T1000 (cell line): ENCODE data around the gene TCERG1L.

Source experiments
- DNase-seq: peaks from one replicate; lab custom pipeline; 2025; ENCODE audit warnings: mixed read lengths; lab: John Stamatoyannopoulos, UW

TCERG1L gene

DNA sequence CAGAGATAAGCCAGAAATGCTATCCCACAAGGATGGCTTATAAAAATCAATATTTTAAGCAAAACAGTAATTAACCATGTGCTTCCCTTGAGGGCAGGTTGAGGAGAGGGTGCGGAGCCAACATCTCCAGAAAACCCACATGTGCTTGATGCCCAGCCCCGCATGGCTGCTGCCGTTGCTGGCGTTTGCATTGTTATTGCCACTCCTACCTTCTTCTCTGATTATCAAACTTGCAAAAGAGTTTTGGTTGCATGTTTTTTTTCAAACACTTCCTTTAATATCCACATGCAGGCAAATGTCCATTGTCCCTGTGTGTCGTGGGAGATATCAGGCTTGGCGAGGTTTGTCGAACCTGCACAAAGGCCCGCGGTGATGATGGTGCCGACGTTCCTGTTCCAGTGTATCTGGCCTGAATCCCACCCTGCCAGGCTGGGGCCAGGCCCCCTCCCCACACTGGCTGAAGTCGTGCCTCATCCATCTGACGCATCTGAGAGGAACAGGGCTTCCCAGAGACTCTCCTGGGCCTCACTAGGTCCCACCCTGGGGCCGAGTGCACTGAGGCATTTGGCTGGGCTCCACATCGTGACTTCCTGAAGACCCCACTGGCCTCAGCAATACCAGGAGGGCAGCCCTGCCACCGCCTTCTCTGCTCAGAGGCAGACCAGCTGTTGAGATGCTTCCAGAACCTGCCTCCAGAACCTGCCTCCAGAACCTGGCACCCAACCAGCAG, 40.9 kb downstream of the TCERG1L start:
- DNase-seq = no peak

DNA sequence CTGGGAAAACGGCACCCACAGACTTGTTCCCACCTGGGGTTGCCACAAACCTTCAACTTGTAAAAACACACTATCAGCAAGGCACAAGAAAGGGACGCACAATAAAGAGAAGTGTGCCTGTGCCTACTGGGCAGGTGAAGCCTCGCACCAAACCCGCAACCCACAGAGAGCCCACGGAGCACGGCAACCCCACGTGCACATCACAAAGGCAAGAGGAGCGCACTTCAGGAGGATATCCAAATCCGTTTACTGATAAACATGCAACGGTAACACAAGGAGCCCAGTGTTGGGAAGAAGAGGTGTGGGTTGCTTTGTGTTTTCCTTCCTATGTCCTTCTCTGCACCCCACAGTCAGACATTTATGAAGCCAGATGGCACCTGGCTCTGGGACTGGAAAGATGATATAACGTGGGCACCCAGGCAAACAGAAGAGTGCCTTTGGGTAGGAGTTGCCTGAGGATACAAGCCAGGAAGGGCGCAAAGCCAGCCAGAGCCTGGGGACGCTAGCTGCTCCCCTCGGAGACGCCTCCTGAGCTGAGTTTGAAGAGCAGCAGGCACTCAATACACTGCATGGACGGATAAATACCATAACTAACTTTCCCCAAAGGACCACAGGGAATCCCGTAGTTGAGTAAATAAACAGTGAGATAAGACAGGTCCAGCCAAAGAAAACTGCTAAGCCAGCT, 41.6 kb downstream of the TCERG1L start:
- no peak for DNase-seq

DNA sequence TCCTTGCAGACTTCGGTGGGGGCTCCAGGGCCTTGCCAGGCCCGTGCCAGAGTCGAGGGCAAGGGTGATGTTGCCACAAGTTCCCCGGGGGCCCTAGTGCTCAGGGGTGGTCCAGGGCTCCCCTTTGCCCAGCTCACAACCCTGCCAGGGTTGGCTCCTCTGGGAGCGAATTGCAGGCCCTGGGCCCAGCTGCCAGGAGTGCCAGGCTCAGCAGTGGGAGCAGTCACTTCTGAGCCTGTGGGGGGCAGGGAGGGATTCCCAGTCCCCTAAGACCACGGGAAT, 43.8 kb downstream of the TCERG1L start:
- DNase-seq = no peak

DNA sequence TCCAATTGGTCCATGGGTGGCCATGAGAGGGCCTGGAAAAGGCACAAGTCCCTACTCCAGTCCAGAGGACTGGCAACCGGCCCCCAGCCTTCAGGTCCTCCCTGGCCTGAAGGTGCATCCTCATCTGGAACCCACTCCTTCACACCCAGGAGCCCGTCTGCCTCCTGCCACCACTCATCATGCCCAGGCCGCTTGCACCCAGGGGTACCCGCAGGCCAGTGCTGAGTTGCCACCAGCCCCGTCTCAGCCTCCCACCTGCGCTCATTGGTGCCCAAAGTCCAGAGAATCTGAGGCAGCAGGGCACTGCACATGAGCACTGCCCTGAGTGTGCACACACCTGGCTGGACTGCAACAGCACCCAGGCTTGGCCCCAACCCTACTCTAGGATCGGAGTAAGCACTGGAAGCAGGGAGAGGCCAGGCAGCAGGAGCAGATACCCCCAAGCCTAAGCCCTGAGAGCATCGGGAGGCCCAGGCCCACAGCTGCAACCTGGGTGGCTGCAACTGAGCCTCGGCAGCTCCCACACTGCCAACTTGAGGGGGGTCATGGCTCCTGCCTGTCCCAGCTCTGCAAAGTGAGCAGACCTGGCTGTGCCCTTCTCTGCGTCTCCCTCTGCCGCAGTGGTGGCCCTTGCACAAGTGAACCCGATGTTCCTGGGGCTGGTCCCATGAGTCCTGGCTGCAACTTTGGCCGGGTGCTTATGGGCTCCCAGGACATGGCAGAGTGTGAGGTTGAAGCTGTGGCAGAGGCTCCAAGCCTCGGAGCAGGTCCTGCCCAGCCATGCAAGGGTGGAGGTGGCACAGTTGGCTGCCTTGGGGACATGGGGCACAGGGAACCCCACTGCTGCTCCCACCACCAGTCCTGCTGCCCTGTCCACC, 44.3 kb downstream of the TCERG1L start:
- no peak for DNase-seq

DNA sequence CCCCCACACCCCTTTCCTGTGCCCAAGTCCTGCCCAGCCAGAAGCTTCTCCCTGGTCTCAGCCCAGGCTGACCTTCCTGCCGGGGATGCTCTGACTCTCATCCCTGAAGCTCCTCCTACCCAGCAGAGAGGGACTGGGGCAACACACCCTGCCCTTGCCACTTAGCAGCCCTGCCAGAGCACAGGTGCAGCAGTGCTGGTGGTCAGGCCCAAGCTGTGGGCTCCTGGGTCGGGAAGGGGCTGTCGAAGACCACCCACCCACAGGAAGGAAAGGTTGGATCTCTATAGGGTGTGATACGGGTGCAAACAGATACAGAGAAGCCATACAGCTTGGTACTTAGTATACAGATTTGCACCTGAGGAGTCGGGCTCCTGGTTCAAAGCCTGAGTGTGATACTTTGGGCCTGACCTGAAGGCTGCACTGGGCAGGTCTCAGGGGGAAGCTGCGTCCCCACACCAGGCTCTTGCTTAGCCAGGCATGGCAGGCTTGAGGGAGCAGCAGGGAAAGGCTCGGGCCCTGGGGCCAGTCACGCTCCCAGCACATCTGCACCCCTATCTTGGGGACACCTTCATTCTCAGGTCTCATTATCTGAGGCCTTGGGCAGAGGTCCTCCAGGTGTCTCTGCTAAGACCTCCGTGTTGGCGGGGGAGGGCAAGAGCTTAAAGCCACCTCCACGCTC, 47.3 kb downstream of the TCERG1L start:
- DNase-seq = no peak

DNA sequence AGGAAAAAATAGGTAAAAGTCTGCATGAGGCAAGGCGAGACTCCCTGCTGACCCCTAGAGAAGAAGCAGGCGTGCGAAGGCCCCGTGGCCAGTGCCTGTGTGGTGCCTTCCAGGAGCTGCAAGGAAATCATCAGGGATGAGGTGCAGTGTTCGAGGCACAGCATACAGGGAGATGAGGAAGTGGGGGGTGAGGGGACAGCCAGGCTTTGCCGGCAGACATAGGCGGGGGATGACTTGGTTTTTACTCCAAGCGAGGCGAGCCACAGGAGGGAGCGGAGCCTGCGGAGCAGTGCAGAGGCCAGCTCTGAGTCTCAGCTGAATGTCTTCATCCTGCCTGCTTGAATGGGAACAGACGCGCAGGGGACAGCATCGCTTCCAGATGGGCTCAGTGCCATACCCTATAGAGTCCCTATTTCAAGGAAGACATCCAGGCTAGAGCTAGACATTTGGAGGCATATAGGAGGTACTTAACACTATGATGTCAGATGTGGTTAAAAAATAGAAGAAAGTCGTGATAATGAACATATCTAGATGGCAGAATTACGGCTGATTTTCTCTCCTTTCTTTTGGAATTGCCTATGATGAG, 49.5 kb downstream of the TCERG1L start:
- DNase-seq = no peak

DNA sequence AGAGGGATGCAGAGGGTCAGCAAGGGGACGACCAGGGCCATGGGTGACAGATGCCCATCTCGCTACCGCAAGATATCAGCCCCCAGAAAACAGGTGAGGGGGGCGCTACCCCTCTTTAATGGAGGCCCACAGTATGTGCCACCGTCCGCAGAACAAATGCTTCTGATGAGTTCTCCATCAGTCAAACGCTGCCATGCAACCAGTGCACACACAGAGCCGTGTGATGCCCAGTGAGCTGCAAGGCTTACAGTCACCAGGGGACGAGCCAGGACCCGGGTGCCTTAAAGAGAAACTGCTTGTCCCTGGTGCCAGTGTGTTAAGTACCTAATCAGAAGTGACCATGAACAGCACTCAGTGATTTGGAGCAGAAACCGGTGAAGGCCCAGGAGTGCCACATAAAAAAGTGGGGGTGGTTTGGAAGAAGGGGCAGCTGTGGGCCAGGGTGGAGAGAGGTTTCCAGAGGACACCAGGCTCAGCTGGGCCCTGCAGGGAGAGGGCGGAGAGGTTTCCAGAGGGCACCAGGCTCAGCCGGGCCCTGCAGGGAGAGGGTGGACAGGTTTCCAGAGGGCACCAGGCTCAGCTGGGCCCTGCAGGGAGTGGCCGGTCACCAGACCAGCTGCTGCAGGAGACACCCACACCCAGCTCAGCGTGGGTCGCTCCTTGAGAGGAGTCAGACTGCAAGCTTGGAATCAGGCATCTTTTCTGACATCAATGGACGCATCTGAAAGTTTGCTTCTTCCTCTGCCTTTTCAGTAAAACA, 50.9 kb downstream of the TCERG1L start:
- DNase-seq = no peak

DNA sequence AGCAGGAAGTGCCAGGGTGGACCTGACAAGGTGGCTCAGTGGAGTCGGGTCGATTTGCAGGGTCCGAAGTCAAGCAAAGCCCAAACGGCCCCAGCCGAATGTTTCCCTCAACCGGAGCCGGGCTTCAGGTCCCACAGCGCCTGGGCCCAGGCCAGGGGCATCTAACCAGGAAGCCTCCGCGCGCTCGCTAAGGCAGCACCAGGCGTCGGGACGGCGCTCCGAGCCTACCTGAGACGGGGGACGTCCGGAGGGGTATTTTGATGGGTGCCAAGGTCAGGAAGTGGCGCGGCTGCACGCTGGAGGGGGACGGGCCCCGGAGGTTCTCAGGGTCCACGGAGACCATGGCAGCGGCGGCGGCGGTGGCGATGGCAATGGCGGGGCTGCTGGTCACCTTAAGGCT, 51.5 kb downstream of the TCERG1L start:
- no peak for DNase-seq

DNA sequence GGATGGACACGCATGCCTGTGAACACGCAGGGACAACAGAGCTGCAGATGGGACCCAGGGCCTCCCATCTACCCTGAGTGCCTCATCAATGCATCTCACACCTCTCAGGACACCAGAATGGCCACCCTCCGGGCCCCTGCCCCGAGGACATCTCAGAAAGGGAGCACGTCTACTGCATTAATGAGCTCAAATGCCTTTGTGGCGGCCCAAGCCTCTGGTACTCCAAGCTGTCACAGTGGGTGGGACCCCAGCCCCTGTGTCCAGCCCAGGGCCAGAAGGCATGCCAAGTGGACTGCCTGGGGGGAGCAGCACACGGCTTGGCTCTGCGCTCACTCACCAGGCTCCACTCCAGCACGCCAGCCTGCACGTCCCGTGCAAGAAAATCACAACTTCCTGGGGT, 52.0 kb downstream of the TCERG1L start:
- DNase-seq = no peak

DNA sequence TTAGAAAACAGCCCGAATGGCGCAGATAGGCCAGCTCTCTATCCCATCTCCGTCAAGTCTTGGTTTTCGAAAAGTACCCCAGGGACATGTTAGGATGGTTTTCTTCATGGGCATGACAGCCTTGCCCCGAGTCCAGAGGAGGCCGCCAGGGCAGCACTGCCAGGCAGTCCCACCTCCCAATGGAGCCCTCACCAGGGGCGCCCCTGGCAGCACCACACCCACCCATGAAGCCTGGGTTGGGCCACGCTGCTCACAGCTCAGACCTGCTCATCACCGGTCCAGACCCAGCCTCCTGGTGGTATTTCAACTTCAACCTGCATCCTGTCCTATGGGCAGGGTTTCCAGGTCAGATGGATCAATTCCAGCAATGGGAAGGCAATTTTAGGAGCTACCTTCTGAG, 53.3 kb downstream of the TCERG1L start:
- DNase-seq = no peak

DNA sequence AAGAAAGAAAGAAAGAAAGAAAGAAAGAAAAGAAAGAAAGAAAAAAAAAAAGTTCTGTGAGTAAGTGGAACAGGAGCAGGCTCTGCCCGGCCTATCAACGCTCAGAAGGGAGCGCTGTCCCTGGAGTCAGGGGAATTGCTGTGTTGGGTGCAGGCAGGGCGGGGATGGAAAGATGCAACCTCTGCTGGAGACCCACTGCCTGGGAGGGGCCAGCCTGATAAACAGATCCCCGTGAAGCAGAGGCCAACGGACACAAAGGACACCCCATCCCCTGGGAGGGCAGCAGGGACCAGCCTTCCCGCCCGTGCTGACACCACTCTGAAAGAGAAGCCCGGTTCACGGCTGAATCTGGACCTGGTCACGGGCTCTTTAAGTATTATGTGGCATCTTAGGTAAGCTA, 54.5 kb downstream of the TCERG1L start:
- DNase-seq = no peak

DNA sequence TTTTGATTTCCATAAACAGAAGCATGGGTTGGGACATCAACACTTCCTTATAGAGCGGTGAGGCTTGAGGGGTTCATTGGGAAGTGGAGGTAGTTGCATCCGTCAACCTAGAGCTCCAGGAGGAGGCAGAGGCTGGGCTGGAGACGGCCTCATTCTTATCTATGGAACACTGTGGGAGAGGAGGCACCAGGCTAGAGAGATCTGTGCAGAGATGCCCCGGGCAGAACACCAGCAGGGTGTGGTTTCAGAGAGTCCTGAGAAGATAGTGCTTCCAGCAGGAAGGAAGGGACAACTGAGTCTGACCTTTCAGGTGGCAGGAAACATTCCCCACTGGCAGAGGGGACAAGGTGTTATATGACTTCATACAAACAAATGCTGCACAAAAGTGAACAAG, 56.7 kb downstream of the TCERG1L start:
- DNase-seq = no peak

DNA sequence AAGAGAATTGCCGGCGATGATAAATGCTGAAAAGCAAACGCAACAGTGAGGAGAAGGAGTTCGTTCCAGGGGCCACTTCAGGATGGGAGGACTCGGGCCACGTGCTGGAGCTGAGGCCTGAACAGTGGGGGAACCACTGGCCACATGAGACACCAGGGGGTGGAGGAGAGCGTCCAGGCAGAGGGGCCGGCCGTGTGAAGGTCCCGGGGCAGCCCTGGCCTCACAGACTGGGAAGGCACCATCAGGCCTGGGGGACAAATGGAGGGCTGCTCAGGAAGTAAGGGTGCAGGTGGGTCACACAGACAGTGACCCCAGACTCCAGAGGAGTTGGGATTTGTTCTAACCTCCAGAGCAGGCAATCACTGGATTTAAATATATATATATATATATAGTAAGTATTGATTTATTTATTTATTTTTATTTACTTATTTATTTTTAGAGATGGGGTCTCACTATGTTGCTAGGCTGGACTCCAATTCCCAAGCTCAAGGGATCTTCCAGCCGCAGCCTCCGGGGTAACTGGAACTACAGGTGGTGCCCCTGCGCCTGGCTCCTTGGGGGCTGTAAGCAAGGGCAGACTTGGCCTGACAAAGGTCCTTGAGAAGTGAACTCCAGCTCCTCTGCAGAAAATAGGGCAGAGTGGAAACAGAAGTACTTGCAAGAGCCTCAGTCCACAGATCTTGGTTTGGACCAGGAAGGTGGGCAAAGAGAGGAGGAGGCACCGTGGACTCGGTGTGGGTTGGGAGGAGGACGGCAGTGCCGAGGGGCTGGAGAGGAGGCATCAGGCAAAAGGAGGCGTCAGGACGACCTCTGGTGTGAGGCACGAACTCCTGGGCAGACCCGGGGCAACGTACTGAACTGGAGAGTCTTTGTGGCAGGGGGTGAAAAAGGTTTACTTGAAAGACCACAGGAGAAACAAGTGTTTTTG, 57.3 kb downstream of the TCERG1L start:
- no peak for DNase-seq

DNA sequence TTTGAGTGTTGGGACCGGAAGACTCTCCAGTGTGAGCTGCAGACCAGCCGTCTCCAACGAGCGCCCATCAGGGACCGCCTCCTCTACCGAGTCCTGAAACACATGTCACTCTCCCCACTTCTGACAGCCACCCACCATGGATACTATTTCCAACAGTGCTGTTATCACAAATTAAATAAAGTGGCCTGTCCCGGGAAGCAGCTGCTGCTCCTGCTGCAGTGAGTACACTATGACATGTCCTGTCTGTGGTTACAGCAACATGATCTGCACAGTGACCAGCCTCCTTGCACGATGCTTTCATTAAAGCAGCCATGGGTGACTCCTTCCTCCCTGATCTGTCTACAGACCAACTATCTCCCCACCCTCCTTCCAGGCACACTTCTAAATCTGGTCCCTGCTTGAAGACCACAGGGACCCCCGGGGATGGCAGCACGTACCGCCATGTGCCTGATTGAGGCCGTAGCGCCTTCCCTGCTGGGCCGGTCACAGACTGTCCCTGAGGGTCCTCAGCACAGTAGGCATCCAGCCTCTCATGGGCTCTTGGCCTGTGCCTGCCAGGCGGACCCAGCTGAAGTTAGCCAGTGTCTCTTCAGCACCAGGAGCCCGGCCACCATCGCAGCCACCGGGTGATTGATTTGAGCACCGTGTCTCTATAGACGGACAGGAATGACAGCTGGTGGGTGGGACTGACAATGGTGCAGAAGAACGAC, 58.8 kb downstream of the TCERG1L start:
- no peak for DNase-seq

DNA sequence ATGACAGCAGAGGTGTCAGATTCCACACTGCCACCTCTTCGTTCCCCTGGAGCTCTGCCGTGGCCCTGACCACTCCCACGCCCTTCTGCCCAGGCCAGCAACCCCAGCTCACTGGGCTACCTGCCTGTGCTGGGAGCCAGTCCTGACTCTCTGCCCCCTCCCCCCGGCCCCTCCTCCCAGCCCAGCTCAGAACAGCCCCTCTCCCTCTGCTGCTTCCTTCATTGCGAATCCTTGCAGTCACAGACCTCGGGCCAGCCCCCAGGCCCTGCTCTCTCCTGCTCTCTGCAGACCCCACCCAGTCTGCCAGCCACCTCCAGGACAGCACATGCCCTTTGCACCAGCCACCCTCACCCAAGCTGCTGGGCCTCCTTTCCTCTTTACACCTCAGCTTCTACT, 60.4 kb downstream of the TCERG1L start:
- DNase-seq = no peak

DNA sequence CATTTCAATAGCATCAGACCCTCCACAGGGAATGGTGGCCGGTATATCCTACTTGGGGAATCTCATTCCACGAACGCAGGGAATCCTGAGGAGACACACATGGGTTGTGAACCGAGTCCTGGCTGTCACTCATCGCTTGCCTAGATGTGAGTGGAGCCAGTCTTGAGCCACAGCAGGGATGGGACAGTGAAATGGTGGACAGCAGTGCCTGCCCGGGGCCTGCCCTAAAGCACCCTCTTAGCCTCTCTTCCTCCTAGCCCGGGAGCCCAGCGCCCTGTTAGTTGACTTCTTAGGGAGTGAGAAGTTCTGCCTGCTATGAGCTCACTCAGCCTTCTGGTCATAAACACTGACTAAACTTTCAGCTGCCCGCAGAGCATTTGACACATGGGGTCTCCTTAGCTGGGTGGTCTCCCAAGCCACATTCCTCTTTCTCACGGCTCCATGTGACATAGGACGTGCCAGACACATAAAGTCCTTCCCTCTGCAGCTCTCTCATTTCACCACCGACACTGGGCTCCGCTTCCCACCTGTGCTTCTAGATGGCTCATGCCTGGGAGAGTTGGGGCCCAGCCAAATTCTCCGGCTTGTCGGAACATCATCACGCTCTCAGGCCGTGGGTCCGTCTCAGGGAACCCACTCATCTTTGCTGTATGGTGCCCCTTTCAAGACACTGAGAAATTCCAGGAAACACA, 60.9 kb downstream of the TCERG1L start:
- DNase-seq = no peak

DNA sequence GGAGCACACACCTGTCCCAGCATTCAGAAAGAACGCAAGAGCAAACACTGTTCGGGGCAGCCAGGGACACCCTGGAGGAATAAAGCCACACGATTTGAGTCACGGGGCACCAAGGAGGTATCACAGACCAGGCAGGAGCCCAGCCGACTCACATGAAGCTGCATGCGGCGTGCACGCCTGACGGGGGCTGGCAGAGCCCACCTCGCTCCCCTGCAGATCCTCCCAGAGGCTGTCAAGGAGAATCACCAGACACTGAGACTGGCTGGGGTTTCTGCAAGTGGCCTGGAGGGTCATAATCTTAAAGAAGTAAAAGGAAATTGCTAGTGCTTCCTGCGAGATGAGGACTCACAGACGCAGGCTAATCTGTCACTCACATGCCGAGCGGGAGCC, 61.6 kb downstream of the TCERG1L start:
- DNase-seq = no peak

DNA sequence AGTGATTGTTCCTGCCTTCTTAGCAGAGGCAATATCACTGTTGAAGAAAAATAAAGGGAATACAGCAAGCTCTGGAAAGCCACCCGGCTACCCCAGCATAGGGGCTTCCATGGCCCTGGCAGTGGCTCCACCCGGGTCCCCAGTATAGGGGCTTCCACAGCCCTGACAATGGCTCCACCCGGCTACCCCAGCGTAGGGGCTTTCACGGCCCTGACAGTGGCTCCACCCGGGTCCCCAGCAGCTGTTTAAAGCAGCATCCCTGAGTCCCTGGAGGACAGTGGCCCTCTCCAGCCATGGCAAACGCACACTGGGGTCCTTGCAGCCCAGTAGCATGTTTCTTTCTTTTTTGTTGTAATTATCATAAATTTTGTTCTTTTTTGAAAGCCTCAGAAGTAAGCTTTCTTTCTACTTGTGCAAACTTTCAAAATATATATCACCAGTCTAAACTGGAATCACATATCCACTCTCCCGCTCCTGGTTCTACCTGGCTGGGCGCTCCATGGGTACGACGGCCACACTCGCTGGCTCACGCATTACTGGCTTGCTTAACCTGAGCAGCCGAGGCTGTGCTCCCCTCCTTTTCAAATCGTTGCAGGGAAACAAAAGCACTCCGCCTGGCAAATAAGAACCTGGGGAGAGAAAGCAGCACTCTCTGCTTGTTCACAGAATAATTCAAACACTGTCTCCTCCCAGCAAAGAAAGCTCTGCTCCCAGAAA, 62.1 kb downstream of the TCERG1L start:
- no peak for DNase-seq
